HEK293T (cell line): ENCODE results near the gene RBM18.

ENCODE experiments used
- ELF4 ChIP-seq: fragments of 450-650 bp; IDR thresholded peaks from 2 replicates; pipeline ENCODE4 v1.6.1; 2017; ENCODE audit warnings: antibody characterized with exemption
- FOXK2 ChIP-seq: fragments of 450-650 bp; IDR thresholded peaks from 2 replicates; pipeline ENCODE4 v1.6.1; 2016; ENCODE audit warnings: mild to moderate bottlenecking
- FOXM1 ChIP-seq: fragments of 450-650 bp; IDR thresholded peaks from 2 replicates; pipeline ENCODE4 v1.6.1; 2017; ENCODE audit warnings: mild to moderate bottlenecking, borderline replicate concordance
- L3MBTL2 ChIP-seq: fragments of 450-650 bp; conservative IDR thresholded peaks from 2 replicates; pipeline ENCODE4 v1.6.1; 2016; ENCODE audit warnings: mild to moderate bottlenecking
- TARDBP ChIP-seq: fragments of 450-650 bp; IDR thresholded peaks from 2 replicates; pipeline ENCODE4 v1.6.1; 2016

- TF ChIP-seq FOXK2 (no peak), TARDBP (no peak), FOXM1 (no peak), ELF4 (no peak), L3MBTL2 (no peak)
Observed at GRCh38 chr9:122193651-122194050, 71.0 kb downstream of the RBM18 start.
